GM21515 (cell line): ENCODE results near the gene SIGLEC1.

Source experiments
- ATAC-seq: cut with Tn5 transposase; IDR thresholded peaks from one replicate; pipeline ENCODE4 v1.9.1; 2021; ENCODE audit not compliant: unreplicated experiment

The SIGLEC1 gene

GRCh38 chr20:3701061-3701998 lies 11.1 kb downstream of the SIGLEC1 start:
- ATAC-seq = no peak

- no peak for ATAC-seq
Observed at GRCh38 chr20:3699037-3699436, 13.4 kb downstream of the SIGLEC1 start.

GRCh38 chr20:3698591-3699001 lies 13.8 kb downstream of the SIGLEC1 start:
- ATAC-seq = no peak

GRCh38 chr20:3697588-3698305 lies 14.7 kb downstream of the SIGLEC1 start:
- no peak for ATAC-seq

GRCh38 chr20:3696745-3697587 lies 15.4 kb downstream of the SIGLEC1 start:
- no peak for ATAC-seq

GRCh38 chr20:3696200-3696599 lies 16.2 kb downstream of the SIGLEC1 start:
- no peak for ATAC-seq

- ATAC-seq = no peak
Observed at GRCh38 chr20:3694864-3695263, 17.5 kb downstream of the SIGLEC1 start.

GRCh38 chr20:3693376-3693775 lies 19.0 kb downstream of the SIGLEC1 start:
- no peak for ATAC-seq

- ATAC-seq = no peak
Observed at GRCh38 chr20:3692706-3693294, 19.6 kb downstream of the SIGLEC1 start.

- ATAC-seq = no peak
Observed at GRCh38 chr20:3691897-3692296, 20.5 kb downstream of the SIGLEC1 start.

GRCh38 chr20:3691306-3691705 lies 21.1 kb downstream of the SIGLEC1 start:
- no peak for ATAC-seq

GRCh38 chr20:3690413-3690812 lies 22.0 kb downstream of the SIGLEC1 start:
- no peak for ATAC-seq

GRCh38 chr20:3689978-3690377 lies 22.4 kb downstream of the SIGLEC1 start:
- ATAC-seq = no peak

- ATAC-seq = no peak
Observed at GRCh38 chr20:3687655-3688054, 24.7 kb downstream of the SIGLEC1 start.

- no peak for ATAC-seq
Observed at GRCh38 chr20:3686867-3687321, 25.5 kb downstream of the SIGLEC1 start.

- no peak for ATAC-seq
Observed at GRCh38 chr20:3686421-3686820, 26.0 kb downstream of the SIGLEC1 start.

- no peak for ATAC-seq
Observed at GRCh38 chr20:3685341-3685740, 27.1 kb downstream of the SIGLEC1 start.

- ATAC-seq = no peak
Observed at GRCh38 chr20:3681931-3682781, 30.2 kb downstream of the SIGLEC1 start, which contains the start of gene ADAM33. Gene ADAM33, minus strand, starts transcription at chr20:3682010. Its CDS starts 6 bp downstream, at chr20:3682004.

GRCh38 chr20:3681352-3681930 lies 31.0 kb downstream of the SIGLEC1 start:
- ATAC-seq = no peak
